Suprapubic skin (tissue), 4 donors: ENCODE data around the gene GMDS. TPM values are rescaled to one million over a fixed set of nuclear protein-coding genes. Genes with fewer than 3 reads are reported as not detected.

Experiments used
- DNase-seq, 2 donors: peaks; one replicate each; pipeline ENCODE4 v3.0.0-alpha.2; 2019; ENCODE audit warnings: low spot score in 2 of 2
- H3K27ac ChIP-seq: fragments of 200-600 bp; sonication (generic); one replicate; pipeline ENCODE4 v1.5.1; 2019
- H3K27me3 ChIP-seq: fragments of 200-600 bp; sonication (generic); one replicate; pipeline ENCODE4 v1.5.1; 2019
- H3K36me3 ChIP-seq: fragments of 200-600 bp; sonication (generic); one replicate; pipeline ENCODE4 v1.5.1; 2019
- H3K4me1 ChIP-seq: fragments of 200-600 bp; sonication (generic); one replicate; pipeline ENCODE4 v1.5.1; 2019
- H3K4me3 ChIP-seq: fragments of 200-600 bp; sonication (generic); one replicate; pipeline ENCODE4 v1.5.1; 2019; ENCODE audit warnings: mild to moderate bottlenecking
- H3K9me3 ChIP-seq: fragments of 200-600 bp; sonication (generic); one replicate; pipeline ENCODE4 v1.5.1; 2019
- EP300 ChIP-seq: sonication (generic); formaldehyde crosslinking; IDR thresholded peaks from one replicate; pipeline ENCODE4 v1.6.1; 2017; ENCODE audit warnings: antibody characterized with exemption
- POLR2A ChIP-seq, 2 donors: fragments of 450-650 bp; IDR thresholded peaks; one replicate each; pipeline ENCODE4 v1.6.1; 2017; ENCODE audit warnings: antibody characterized with exemption in 2 of 2, mild to moderate bottlenecking in 2 of 2, moderate library complexity in 2 of 2
- POLR2AphosphoS5 ChIP-seq, 3 donors: sonication (generic); formaldehyde crosslinking; IDR thresholded peaks; one replicate each; pipeline ENCODE4 v1.6.1; 2017; ENCODE audit warnings: antibody characterized with exemption in 3 of 3
- WGBS: methylation state at CpG from one replicate; pipeline ENCODE4 v1.1.5; 2018; 5-methylcytosine and 5-hydroxymethylcytosine counted together
- total RNA-seq, 4 donors: library from RNA; depleted of rRNA; stranded (reverse); fragments of >200 nt; gene quantifications; one replicate each; pipeline ENCODE4 v1.1.0, GENCODE V29; 2016
- TF ChIP-seq, protein P1 (sequence below), 2 donors: fragments of 200-600 bp in 1 of 2; fragments of 450-650 bp in 1 of 2; sonication (generic) in 1 of 2; IDR thresholded peaks; one replicate each; pipeline ENCODE4 v1.5.1; 2016 to 2019; ENCODE audit warnings: antibody characterized with exemption in 2 of 2, mild to moderate bottlenecking in 1 of 2, moderate library complexity in 1 of 2

The GMDS gene
- total RNA-seq, 4 donors from 2014 or later: 11.7 to 19.3 (median 13.2) TPM

DNA sequence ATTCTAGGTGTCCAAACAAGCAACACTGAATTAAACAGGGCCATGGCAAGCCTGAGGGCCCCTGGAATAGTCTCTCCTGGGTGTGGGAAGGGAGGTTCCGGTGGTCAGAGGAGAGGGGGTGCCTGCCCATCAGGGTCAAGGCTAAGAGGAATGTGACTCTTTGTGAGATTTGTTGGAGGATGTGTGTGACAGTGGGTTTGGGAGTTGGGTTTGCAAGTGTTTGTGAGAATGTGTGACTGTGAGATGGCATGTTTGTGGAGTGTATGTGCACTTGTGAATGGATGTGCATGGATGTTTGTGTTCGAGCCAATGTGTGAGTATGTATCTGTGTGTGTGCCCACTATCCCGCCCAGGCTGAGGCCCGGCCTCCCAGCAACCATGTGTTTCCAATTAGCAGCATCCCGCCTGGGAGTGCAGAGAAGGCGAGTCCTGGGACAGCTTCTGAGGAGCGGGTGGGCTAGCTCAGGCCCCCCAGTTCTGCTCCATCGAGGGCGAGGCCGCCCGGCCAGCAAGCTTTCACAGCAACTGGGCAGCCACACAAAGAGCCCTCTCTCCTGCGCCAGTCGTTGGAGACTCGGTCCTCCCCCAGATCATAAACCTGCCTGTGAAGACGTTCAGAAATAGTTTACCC is 623.1 kb downstream of the GMDS start:
- no peak for TF ChIP-seq POLR2AphosphoS5 (IDR thresholded peaks at IDR 0.05)
- TF ChIP-seq EP300: no peak
- TF ChIP-seq, protein P1, sequence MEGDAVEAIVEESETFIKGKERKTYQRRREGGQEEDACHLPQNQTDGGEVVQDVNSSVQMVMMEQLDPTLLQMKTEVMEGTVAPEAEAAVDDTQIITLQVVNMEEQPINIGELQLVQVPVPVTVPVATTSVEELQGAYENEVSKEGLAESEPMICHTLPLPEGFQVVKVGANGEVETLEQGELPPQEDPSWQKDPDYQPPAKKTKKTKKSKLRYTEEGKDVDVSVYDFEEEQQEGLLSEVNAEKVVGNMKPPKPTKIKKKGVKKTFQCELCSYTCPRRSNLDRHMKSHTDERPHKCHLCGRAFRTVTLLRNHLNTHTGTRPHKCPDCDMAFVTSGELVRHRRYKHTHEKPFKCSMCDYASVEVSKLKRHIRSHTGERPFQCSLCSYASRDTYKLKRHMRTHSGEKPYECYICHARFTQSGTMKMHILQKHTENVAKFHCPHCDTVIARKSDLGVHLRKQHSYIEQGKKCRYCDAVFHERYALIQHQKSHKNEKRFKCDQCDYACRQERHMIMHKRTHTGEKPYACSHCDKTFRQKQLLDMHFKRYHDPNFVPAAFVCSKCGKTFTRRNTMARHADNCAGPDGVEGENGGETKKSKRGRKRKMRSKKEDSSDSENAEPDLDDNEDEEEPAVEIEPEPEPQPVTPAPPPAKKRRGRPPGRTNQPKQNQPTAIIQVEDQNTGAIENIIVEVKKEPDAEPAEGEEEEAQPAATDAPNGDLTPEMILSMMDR (IDR thresholded peaks at IDR 0.05): no peak
- TF ChIP-seq POLR2A (IDR thresholded peaks at IDR 0.05): no peak
- WGBS: 82% methylated on average over 15 of the region's 15 CpGs

DNA sequence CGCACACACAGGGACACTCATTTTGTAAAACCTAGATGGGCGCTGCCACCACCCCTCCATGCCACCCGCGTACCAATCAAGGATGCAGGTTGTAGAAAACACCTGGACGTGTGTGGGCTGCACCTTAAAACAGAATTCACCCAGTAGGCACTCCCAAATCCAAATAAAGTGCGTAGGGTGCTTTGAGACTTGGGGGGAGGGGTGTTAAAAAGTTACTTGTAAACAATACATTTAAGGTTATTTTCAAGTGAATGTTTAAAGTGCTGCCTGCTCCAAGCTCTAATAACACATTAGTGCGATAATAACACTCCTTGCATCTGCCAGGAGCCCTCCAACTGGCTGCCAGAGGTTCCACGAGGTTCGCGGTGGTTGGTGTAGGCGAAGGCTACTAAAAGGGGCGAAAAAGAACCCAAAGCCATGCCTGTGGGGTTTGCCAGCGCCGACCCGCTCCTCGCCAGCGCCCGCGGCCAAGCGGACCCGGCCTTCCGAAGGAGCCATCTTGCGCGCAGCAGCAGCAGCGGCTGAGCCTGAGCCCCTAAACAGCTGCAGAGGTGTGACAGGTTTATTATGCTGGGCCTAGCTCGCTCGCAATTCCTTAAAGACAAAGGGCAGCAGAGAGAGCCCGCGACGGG is 624.2 kb downstream of the GMDS start:
- no peaks in the 10 kb centered on the region for H3K9me3 ChIP-seq
- no peaks in the 10 kb centered on the region for H3K36me3 ChIP-seq
- H3K27ac ChIP-seq: no peak overlapping the region
- WGBS: 96% methylated on average over 30 of the region's 30 CpGs
- no peak overlapping the region for H3K4me3 ChIP-seq
- H3K4me1 ChIP-seq: peaks cover 35% of the 10 kb centered on the region
- peaks cover 67% of the 10 kb centered on the region for H3K27me3 ChIP-seq
- TF ChIP-seq POLR2AphosphoS5 (IDR thresholded peaks at IDR 0.05) (no peak), POLR2A (IDR thresholded peaks at IDR 0.05) (no peak), EP300 (no peak)
- TF ChIP-seq, protein P1 (IDR thresholded peaks at IDR 0.05): no peak
- peak in 1 of 2 donors; percentile 54 for DNase-seq

More for the DNA sequence above, 623.1 kb downstream of the GMDS start:
- Histone ChIP-seq H3K9me3 (no peaks in the 10 kb centered on the region), H3K4me1 (peaks cover 35% of the 10 kb centered on the region), H3K27ac (no peak overlapping the region), H3K36me3 (no peaks in the 10 kb centered on the region), H3K27me3 (peaks cover 74% of the 10 kb centered on the region), H3K4me3 (no peak overlapping the region)
- DNase-seq: peak in 1 of 2 donors; percentile 46

DNA sequence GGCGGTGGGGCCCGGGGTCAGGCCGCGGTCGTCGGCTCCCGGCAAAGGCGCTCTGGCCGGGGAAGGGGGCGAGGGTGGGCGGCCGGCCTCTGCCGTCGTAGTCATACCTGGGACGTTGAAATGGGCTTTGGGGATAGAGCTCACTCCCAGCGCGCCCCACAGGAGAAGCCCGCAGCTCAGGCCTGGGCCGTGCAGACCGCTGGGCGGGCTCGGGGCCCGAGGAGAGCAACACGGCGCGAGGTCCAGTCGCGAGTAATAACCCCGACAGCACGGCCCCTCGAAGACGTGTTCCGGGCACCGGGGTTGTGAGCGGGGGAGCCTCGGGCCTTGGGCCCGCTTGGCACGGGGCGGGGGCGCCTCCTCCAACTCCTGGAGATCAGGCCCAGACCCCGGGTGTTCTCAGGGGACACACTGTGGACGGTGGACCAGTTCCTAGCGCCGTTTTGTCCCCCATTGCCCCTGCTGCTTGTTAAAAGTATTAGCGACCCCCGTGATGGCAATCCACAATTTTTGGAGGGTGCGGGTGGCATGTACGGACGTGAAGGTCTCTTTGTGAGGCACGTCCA is 624.8 kb downstream of the GMDS start:
- Histone ChIP-seq H3K27ac (no peak overlapping the region), H3K4me1 (peaks cover 30% of the 10 kb centered on the region), H3K36me3 (no peaks in the 10 kb centered on the region), H3K27me3 (peaks cover 66% of the 10 kb centered on the region), H3K9me3 (no peaks in the 10 kb centered on the region), H3K4me3 (no peak overlapping the region)
- 79% methylated on average over 24 of the region's 50 CpGs for WGBS
- DNase-seq: peak in 1 of 2 donors; percentile 57
- TF ChIP-seq EP300 (no peak), POLR2A (IDR thresholded peaks at IDR 0.05) (no peak), POLR2AphosphoS5 (IDR thresholded peaks at IDR 0.05) (no peak)
- TF ChIP-seq, protein P1 (IDR thresholded peaks at IDR 0.05): no peak

DNA sequence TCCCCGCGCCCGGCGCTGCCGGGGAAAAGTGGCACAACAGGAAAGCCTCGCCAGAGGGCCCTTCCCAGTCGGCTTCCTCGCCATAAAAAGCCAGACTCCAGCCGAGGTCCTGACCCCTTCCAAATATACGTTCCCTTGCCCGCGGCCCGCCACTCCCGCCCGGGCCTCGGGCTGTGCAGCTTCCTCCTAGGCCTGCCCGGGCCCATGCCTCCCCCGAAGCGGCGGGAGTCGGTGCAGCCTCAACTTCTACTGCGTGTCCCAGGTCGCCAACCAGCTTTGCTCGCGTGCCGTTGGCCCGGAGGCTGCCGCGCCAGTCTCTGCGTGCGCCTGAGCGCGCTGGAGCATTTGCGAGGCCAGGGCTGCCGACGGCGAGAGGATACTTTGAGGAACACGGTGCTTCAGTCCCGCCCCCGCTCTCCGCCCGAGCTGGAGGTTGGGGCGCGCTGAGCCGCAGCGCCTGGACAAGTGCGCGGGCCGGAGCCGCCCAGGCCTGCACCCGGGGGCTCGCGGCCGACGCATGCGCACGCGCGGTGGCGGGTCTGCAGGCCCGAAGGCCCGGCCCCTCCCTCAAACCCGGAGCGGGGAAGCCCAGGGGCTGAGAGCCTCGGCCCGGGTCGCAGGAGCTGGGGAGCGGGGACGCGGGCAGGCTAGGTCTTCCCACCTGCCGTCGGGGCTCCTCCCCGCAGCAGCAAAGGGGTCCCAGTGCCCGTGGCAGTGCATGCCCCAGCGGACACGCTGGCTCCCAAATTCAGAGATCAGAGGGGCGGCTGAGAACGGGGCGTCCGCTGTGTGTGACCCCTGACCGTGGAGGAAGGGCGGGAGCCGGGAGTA is 625.5 kb downstream of the GMDS start:
- TF ChIP-seq, protein P1 (IDR thresholded peaks at IDR 0.05): no peak
- no peak for TF ChIP-seq EP300
- TF ChIP-seq POLR2AphosphoS5 (IDR thresholded peaks at IDR 0.05): no peak
- TF ChIP-seq POLR2A (IDR thresholded peaks at IDR 0.05): no peak
- peaks cover 24% of the 10 kb centered on the region for H3K4me1 ChIP-seq
- peak overlapping the region; percentile 43 for H3K27ac ChIP-seq
- WGBS: 30% methylated on average over 21 of the region's 83 CpGs
- no peaks in the 10 kb centered on the region for H3K36me3 ChIP-seq
- H3K27me3 ChIP-seq: peaks cover 67% of the 10 kb centered on the region
- H3K4me3 ChIP-seq: peak overlapping the region; percentile 39
- peak in 1 of 2 donors; percentile 55 for DNase-seq
- no peaks in the 10 kb centered on the region for H3K9me3 ChIP-seq
